Nephron (organoid): ENCODE results near the gene UBE2D1.

Experiments
- H3K27ac Mint-ChIP-seq, 3 experiments: 2 replicates each; pipeline ENCODE4 v1.8.0; 2020; ENCODE audit warnings: mixed read lengths in 3 of 3, mild to moderate bottlenecking in 2 of 3, moderate library complexity in 1 of 3
- H3K27me3 Mint-ChIP-seq: 2 replicates; pipeline ENCODE4 v1.8.0; 2021; ENCODE audit warnings: low read depth, mild to moderate bottlenecking, moderate library complexity, mixed read lengths
- H3K36me3 Mint-ChIP-seq: 2 replicates; pipeline ENCODE4 v1.8.0; 2020; ENCODE audit warnings: low read depth, mixed read lengths
- H3K4me1 Mint-ChIP-seq: 2 replicates; pipeline ENCODE4 v1.8.0; 2020; ENCODE audit warnings: mixed read lengths
- H3K4me3 Mint-ChIP-seq, 3 experiments: 2 replicates each; pipeline ENCODE4 v1.8.0; 2020; ENCODE audit warnings: mild to moderate bottlenecking in 3 of 3, mixed read lengths in 3 of 3, moderate library complexity in 2 of 3
- H3K9me3 Mint-ChIP-seq: 2 replicates; pipeline ENCODE4 v1.8.0; 2020; ENCODE audit warnings: mixed read lengths
- CTCF ChIP-seq, 3 experiments: fragments of 200-600 bp; sonication (generic); IDR thresholded peaks; one replicate each; pipeline ENCODE4 v1.5.0; 2021; ENCODE audit warnings: antibody characterized with exemption in 3 of 3; ENCODE audit not compliant: unreplicated experiment in 3 of 3

UBE2D1 gene

GRCh38 chr10:58372607-58373441 lies 38.0 kb downstream of the UBE2D1 start:
- Mint-ChIP-seq H3K36me3 (no peaks in the 10 kb centered on the region), H3K4me3 (no peak overlapping the region), H3K9me3 (no peaks in the 10 kb centered on the region)

GRCh38 chr10:58373442-58373827 lies 38.6 kb downstream of the UBE2D1 start:
- Mint-ChIP-seq H3K4me1 (peaks cover 6% of the 10 kb centered on the region), H3K36me3 (no peaks in the 10 kb centered on the region), H3K4me3 (no peak overlapping the region), H3K27ac (no peak overlapping the region), H3K27me3 (no peaks in the 10 kb centered on the region), H3K9me3 (no peaks in the 10 kb centered on the region)
- no peak for TF ChIP-seq CTCF (IDR thresholded peaks at IDR 0.05; ENCODE audit: unreplicated experiment in 3 of 3)

More at GRCh38 chr10:58372607-58373441, 38.0 kb downstream of the UBE2D1 start:
- TF ChIP-seq CTCF (IDR thresholded peaks at IDR 0.05; ENCODE audit: unreplicated experiment in 3 of 3), result no peak
- Mint-ChIP-seq H3K27me3 (no peaks in the 10 kb centered on the region), H3K27ac (no peak overlapping the region), H3K4me1 (peaks cover 6% of the 10 kb centered on the region)

- peaks cover 4% of the 10 kb centered on the region for H3K27me3 Mint-ChIP-seq
- no peak overlapping the region for H3K4me3 Mint-ChIP-seq
- H3K36me3 Mint-ChIP-seq, result peaks cover 5% of the 10 kb centered on the region
- no peak for TF ChIP-seq CTCF (IDR thresholded peaks at IDR 0.05; ENCODE audit: unreplicated experiment in 3 of 3)
- H3K4me1 Mint-ChIP-seq, result peaks cover 15% of the 10 kb centered on the region
- H3K9me3 Mint-ChIP-seq, result no peaks in the 10 kb centered on the region
- H3K27ac Mint-ChIP-seq, result no peak overlapping the region
Measured at GRCh38 chr10:58382489-58382995, 47.7 kb downstream of the UBE2D1 start.

GRCh38 chr10:58384095-58384494 lies 49.3 kb downstream of the UBE2D1 start:
- peaks cover 15% of the 10 kb centered on the region for H3K4me1 Mint-ChIP-seq
- H3K36me3 Mint-ChIP-seq, result peaks cover 12% of the 10 kb centered on the region
- no peak for TF ChIP-seq CTCF (IDR thresholded peaks at IDR 0.05; ENCODE audit: unreplicated experiment in 3 of 3)
- H3K9me3 Mint-ChIP-seq, result no peaks in the 10 kb centered on the region
- H3K4me3 Mint-ChIP-seq, result peak overlapping the region; percentile 90 to 99 (median 99)
- H3K27ac Mint-ChIP-seq, result peak overlapping the region in 2 of 3 experiments; percentile 95 to 97
- peaks cover 4% of the 10 kb centered on the region for H3K27me3 Mint-ChIP-seq

GRCh38 chr10:58384544-58384998 lies 49.8 kb downstream of the UBE2D1 start:
- H3K27me3 Mint-ChIP-seq, result peaks cover 4% of the 10 kb centered on the region
- peak overlapping the region; percentile 90 to 99 (median 99) for H3K4me3 Mint-ChIP-seq
- no peaks in the 10 kb centered on the region for H3K9me3 Mint-ChIP-seq
- peak overlapping the region; percentile 94 to 97 (median 95) for H3K27ac Mint-ChIP-seq
- peaks cover 15% of the 10 kb centered on the region for H3K4me1 Mint-ChIP-seq
- no peak for TF ChIP-seq CTCF (IDR thresholded peaks at IDR 0.05; ENCODE audit: unreplicated experiment in 3 of 3)
- peaks cover 16% of the 10 kb centered on the region for H3K36me3 Mint-ChIP-seq
